Activated CD4-positive, alpha-beta T cell treated with anti-CD3 and anti-CD28 coated beads, Interleukin-2, Interleukin-6, amounts not matched to agents 100 ng/mL and 50 ng/mL, durations not matched to agents 16 hours and 8 hours (primary cell): ENCODE results near the gene ARHGDIA.
A peak's percentile ranks its signal among the peaks of the same experiment; 100 is the strongest.

Source experiments
- DNase-seq: peaks from one replicate; pipeline ENCODE4 v3.0.0-alpha.2; 2020

ARHGDIA gene

DNA sequence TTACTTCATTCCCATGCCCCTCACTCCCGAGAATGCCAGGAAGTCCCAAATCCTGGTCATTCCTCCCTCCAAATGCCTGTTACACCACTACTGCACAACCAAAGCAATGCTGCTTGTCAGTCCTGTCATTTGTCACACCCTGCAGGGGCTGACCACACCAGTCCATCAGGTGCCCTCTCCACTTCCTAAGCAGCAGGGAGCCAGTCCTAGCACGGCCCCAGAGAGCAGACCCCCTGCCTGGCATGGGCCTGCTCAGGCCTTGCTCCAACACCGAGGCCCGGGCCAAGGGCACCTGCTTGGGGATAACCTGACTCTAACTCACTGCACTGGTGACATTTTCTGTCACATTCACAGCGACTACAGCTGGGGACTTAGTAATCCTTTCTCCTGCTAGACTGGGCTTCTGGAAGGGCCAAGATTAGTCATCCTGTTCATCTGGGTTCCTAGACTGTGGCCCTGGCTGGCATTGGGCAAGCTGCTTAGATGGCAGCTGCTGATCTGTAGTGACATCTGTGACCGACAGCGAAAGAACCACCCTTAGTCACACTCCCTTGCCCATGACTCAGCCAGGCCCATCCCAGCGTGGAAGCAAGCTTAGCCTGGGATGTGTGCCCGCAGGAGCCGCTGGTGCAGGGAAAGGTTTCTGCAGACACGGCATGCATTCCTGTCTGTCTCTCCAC, 14.9 kb upstream of the ARHGDIA start:
- no peak for DNase-seq

DNA sequence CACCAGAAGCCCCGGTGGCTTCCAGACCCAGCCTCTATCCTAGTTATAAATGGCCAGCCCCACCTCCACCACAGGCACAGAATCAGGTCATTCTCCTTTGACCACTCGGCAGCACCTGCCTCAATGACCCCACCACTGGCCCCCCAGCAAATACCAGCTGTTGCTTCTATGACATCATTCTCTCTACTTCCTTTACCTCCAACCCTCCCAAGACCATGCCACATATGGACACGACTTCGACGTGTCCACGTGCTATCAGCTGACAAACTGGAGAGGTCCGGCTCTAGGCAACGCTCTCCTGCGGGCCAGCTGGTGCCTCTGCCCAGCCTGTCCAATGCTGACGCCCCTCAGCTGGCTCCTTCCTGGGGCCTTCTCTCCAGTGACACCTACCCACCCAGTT, 14.3 kb upstream of the ARHGDIA start:
- DNase-seq = no peak

DNA sequence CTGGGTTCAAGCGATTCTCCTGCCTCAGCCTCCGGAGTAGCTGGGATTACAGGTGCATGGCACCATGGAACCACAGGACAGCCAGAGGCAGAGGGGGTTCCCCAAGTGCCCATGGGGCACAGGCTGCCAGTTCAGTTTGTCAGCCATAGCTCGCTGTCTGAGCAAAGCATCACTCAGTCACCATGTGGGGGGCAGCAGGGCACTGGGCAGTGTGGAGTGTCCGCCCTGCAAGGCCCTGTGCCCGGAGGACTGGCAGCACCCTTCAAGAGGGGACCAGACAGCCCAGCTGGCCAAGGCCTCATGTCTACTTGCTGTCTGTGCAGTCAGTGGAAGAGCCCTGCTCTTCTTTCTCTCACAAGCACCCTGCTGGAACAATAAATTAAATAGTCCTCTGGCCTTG, 13.8 kb upstream of the ARHGDIA start:
- no peak for DNase-seq

DNA sequence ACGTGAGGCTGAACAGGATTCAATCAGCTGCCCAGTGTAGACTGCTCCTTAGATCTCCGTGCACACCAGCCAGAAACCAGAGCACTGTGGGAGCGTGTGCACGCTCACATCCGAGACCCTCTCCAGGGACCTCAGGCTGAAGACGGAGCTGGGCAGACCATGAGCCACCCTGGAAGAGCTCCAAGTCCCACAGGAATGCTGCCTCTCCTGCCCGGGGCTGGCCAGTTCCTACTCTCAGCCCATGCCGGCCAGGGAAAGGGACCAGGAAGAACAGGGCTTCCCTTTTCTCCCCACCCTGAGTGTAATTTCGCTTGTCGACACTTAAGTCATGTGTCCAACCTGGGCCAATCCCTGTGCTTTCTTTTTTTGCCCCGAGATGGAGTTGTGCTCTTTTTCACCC, 13.4 kb upstream of the ARHGDIA start:
- DNase-seq = no peak

DNA sequence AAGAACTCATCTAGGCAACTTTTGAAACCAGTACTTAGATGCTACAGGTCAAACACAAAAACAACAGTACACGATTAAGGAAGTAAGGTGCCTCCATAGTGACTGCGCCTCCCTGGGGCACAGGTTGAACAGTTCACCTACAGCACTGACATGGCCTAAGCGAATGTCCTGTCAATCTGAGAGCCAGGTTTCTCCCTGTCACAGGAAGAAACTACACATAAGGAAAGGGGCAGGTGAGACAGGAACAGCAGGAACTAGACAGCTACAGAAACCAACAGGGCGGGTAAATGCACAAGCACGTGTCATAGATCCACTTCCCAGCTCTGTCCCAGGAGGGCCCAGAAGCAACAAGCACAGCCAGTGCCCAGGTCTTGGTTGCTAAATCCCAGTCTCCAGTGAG, 8.0 kb upstream of the ARHGDIA start:
- no peak for DNase-seq

DNA sequence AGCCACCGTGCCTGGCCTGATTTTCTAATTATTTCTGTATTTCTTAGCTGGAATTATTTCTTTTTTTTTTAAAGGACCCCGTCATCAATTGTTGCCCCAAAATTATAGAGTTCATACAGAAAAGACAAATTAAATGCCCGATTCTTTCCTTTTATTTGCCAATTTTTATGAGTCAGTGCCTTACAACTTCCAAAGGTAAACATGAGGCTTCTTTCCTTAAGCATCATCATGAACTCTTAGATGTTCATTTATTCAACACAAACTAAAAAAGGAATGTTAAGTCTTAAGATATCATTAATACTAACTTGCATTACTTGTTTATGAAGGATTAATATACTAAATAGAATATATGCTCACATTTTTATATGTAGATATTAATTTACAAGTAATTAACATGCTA, 7.2 kb upstream of the ARHGDIA start:
- no peak for DNase-seq

DNA sequence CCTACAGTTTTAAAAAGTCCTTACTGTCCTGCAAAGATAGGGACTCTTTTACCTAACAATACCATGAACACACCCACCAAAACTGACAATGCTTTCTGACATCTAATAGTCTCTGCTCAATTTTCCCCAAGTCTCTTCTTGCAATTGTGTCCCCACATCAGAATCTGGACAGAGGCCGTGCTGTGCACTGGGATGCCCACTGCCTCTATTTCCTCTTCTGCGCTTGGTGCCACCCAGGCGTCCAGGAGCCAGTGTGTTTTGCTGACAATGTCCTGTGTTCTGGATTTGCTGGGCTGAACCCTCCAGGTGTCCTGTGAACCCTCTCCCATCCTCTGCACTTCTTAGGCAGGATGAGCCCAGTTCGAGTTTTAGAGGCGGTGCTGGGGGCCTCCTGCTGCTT, 6.4 kb upstream of the ARHGDIA start:
- no peak for DNase-seq

DNA sequence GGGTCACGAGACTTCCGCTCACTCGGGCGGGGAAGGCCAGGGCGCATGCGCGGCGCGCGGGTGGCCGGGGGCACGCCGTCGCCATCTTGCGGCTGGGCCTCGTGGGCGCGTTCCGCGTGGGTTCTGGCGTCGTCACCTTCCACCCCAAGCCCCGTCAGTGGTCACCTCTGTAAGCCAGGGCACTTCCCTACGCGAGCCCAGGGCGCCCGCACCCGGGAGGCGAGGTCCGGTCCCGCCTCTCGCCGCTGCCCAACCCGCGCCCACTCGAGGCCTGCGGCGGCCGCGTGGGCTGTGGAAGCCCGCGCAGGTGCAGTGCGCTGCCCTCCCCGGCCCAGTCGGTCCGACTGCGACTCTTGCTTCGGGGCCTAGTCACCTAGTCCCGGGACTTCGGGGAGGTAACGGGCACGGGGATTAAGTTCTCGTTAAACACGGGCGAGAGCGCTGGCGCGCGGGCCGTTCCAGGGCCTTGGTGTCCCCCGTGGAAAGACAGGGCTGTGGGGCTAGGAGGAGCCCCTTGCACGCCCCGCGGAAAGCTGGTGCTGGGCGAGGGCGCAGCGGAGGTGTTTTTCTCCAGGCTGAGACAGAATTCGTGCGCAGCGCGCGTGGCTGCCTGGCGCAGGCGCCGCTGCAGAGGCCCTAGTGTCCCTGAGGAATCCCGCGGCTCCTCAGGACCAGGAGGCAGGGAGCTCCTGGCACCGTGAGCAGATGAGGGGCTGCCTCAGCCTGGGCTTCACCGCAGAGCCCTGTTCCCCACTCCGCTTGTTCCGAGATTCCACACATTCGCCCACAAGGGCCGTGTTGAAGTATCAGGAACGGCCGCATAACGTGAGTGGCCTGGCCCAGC, 472 bp upstream of the ARHGDIA start:
- peak; percentile 97 for DNase-seq

DNA sequence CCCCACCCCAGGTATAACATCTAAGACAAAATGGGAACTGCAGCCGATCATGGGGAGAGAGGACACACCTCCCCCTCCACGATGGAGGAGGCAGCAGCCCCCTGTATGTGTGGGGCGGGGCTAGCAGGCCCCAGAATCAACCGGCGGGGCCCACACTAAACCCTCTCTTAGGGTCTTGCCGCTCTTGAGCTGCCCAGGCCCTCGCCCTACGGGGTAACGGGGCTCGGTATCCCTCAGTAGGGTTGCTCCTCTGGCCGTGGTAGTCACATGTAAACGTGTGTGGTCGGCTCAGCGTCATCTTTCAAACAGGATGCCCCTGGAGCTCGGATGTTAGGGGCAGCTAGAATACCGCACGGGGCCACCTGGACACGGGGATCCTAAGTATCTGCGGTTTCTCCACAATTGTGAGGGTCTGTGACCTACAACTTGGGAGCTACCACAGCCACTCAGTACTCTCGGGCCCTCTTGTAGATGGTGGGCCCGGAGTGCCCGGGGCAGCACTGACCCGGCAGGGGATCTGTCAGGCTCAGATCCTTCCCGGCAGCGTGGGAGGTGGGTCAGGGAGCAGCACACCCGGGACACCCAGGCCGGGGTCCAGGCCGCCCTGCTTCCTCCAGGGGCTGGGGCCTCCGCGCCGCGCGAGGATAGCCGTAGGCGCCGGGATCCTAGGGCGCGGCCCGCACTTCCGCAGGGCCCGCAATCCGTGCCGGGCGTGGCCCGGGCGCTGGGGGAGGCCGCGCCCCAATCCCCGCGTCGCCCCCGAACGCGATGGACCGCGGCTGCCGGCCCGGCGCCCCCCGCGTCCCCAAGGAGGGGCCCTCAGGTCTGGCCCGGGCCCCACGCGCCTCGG, 781 bp downstream of the ARHGDIA start:
- peak; percentile 58 for DNase-seq

DNA sequence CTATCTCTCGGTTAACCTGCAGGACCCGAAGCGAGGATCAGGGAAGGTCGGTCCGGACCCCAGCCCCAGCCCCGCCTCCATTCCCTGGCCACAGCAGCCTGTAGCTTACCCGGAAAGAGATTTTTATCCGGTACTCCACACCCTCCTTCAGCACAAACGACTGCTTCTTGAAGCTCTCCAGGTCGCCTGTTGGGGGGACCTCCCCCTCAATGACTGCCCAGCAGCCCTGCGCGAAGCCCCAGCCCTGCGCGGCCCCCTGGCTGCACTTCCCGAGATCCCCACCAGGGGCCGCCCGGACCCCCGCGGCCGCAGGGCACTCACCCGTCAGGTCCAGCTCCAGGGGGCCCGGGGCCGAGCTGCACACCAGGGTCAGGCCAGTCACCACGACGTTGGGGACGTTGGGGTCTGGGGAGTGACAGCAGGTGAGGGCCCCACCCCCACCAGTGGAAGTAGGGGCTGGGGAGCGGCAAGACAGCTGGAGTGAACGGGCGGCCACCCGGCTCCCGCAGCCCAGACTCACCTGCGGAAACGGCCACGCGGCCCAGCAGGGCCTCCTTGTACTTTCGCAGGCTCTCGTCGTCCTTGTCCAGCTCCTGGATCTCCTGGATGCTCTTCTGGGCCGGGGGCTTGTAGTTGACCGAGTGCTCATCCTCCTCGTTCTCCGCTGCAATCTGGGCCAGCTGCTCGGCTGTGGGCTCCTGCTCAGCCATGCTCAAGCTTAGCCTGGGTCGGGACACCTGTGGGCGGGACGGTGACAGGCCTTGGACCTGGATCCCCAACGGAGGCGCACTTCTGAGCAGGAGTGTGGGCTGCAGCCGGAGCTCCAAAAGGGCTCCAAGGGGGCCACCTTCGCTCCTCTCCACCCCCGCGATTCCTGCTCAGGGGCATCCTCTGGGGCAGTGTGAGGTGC, 1.7 kb downstream of the ARHGDIA start:
- DNase-seq = peak; percentile 60

DNA sequence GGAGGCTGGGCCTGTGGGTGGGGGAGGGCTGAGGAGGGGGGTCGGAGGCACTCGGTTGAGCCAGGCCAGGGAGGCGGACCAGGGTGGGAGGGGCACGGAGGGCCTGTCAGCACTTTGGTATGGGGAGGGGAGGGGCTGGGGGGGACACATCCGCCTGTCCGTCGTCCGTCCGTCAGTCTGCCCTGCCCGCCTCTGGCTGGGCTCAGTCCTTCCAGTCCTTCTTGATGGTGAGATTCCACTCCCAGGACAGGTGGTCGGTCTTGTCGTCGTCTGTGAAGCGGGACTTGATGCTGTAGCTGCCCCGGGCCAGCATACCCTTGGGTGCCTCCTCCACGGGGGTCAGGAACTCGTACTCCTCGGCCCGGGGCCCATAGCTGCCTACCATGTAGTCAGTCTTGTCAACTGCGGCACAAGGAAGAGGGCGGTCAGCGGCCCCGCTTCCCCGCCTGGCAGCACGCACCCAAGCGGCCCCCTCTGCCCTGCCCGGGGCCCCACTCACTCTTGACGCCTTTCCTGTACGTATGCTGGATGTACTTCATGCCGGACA, 2.4 kb downstream of the ARHGDIA start:
- no peak for DNase-seq

DNA sequence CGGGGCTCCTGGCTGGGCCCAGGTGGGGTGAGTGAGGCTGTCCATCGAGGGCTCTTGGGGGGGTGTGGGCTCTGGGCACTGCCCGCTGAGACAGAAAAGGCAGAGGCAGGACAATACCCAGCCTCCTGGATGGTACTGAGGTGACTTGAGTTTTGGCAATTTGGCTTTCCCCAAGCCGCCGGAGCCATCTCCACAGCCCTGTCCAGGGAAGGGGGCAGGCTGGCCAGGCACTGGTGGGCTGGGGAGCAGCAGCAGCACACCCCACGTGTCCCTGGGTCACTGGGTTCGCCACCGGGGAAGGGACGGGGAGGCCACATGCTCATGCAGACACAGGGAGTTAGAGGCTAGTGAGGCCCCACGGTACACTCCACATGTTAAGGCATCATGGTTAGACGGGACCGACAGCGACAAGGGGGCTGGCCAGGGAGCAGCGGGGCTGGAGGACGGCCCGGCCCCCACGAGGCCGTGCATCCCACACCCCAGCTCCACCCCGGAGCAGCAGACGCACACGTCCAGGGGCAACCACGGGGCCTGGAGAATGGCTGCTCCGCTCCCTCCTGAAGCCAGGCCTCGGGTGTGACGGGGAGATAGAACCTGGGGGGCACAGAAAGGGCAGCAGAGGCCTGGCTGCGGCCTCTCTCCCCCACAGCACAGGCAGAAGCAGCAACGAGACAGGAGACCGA, 3.0 kb downstream of the ARHGDIA start:
- DNase-seq = peak; percentile 18

DNA sequence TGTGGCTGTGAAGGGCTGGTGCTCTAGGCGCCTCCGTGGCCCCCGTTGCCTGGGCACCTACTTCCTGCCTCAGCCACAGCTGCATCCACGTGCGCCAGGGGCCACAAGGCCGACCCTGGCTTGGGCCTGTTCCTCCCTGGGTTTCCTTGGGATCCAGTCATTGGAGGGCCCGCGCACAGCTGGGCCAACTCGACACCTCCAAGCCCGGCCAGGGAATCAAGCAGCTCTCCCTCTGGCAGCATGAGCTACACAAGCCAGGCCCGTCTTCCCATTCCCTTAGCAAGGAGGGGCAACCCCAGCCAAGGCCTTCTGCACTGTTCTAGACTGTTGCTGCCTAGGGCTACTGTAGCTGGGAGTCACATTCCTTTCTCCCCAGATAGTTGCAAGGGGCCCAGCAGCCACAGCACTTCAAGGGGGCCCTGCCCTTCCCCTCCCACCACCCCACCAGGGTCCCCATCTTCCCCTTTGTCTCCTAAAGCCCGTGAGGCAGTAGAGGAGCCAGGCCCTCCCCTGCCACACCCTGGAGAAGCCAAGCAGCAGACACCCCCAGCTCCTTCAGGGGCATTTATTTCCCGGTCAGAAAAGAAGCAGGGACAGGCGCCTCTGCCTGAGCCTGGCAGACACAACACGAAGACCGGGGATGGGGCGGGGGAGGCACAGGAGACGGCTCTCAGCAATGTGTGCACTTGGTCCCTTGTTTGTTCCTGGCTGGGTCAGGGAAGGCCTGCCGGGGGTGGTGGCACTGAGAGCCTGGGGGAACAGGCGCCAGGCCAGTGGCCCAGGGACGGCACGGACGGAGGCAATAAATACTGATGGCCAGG, 3.8 kb downstream of the ARHGDIA start:
- DNase-seq = peak; percentile 62

DNA sequence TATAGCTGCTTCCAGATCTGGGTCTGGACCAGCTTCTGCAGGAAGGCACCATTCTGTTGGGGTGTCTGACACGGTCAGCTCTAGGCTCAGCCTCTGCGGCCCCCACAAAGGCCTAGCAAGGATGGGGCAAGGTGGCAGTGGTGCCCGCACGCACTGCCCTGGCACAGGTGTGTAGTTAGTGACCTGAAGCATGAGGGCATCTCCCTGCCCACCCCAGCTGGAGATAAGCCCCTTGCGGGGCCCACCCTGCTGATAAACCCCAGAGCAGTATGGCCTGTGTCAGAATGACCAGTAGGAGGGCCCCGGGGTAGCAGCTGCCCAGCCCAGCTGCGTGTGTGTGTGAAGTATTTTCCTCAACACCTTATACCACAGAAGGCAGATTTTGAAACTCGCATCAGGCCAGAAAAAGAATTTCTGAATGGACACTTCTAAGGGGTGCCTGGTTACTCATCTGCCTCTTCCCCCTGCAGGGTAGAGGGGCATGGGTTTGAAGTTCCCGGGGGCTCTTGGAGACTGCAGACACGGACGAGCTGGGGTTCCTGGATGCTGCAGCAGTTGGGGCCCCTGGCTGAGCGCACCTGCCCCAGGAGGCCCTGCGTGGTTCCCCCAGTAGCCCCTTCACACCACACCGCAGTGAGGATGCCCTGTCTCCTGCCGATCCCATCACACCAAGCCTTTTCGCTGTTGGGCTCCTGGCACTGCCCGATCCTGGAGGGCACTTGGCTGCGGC, 4.5 kb downstream of the ARHGDIA start:
- peak; percentile 41 for DNase-seq

DNA sequence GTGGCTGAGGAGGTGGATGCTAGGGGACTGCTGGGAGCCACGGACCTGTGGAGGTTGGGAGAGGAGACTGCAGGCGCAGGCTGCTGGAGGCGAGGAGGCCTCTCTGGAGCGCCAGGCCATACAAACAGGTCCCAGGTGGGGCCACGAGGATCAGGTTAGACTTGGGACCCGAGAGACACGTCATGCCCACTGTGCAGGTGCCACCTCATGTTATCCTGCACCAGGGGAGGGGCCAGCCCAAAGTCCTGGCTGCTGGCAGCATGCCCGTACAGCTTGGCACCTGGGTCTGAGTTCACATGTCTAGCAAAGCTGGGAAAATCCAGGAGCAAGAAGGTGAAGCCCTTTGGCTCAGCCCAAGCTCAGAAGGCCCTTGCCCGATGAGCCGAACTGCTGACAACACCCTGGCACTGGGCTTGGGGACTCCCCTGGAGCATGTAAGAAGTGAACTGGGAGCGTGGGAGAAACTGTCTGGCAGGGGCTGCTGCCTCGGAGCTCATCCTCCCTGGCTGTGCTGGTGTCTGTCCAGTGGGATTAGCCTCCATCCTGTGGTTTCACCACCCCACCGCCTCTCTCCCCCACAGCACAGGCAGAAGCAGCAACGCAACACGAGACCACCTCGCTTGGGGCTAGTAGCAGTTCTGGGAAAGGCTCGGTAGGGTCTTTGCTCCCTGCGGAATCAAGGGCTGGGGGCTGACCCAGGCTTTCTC, 5.3 kb downstream of the ARHGDIA start:
- DNase-seq = no peak

DNA sequence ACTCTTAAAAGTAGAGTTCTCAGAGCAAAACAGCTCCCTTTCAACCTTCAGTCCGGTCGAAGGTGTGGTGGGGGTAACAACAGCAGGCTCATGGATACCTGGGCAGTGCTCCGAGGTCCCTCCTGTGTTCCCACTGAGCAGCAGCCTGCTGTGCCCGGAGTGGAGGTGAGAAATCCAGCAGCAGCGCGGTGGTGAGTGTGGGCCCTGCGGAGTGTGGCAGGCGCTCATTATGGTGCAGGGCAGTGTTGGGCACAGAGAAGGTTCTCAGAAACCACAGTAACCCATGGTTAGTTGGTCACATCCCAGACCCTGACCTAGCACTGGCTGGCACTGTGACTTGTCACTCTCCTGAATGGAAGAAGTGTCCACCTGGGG, 5.8 kb downstream of the ARHGDIA start:
- no peak for DNase-seq

DNA sequence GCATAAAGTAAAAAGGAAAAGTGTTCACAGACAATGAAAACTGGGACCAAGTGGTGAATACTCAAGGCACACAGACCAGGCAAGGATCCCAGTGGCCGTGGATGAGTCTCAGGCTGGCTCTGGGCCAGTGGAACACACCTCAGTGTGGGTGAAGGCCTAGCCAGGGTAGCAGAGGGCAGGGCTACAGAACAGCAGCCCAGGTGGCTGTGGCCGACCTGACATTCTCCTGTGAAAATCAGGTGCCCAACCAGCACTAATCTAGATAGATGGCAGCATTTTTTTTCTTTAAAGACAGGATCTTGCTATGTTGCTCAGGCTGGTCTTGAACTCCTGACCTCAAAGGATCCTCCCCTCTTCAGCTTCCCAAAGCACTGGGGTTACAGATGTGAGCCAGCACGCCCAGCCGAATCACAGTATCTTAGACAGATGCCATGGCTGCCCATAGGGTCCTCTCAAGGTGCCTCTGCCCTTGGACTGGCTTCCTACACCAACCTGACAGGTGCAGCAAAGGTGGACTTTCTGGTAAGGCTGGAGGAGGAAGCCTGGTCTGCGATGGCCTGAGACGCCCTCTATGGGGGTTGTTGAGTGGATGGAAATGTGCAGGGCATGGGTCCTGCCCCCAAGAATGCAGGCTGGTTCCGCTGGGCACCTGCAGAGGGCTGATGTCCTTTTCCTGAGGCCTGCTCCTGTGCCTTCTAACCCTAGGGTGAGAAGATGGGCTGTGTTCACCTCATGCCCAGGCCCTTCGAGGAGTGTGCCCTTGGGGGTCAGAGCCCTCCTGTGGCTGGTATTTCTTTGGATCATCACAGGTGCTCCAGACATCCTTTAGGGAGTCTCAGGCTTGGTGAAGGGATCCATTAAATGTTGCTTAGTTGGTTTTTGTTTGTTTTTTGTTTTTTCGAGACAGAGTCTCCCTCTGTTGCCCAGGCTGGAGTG, 7.0 kb downstream of the ARHGDIA start:
- DNase-seq = no peak

DNA sequence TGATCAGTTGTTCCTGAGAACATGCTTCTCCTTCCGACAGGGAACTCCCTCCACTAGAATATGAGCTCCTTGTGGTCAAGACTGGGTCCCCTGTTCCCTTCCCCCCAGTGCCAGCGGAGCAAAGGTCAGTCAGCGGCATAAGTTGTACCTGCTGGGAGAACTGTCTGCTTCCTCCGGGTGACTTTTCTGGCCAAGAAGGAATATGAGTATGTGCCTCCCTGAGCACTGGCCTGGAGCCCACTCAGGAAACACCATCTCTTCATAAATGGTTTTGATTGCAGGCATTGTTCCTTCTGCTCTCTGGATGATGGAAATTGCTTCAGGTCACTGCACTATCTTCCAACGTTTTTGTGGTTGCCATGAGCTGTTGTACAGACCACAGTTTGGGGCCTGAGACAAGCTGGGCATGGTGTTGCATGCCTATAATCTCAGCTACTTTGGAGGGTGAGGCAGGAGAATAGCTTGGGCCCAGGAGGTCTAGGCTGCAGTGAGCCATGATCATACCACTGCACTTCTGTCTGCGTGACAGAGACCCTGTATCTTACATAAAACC, 7.9 kb downstream of the ARHGDIA start:
- DNase-seq = no peak
